PFSK-1 (cell line): Measurements from ENCODE around the gene PDGFC.

Source experiments
- FOXP2 ChIP-seq: optimal IDR thresholded peaks from 2 replicates; pipeline ENCODE3; 2011; ENCODE audit warnings: borderline replicate concordance, control low read depth, inconsistent platforms; ENCODE audit not compliant: insufficient read depth; ENCODE audit errors: extremely low read length, extremely low read depth
- POLR2AphosphoS5 ChIP-seq: IDR thresholded peaks from 2 replicates; pipeline ENCODE4 v1.6.1; 2012; ENCODE audit warnings: low read depth, mild to moderate bottlenecking, control low read depth, low read length, moderate library complexity
- REST ChIP-seq, 2 experiments: IDR thresholded peaks; 2 replicates each; pipeline versions ENCODE4 v1.6.1 to v1.8.0; 2011 to 2012; ENCODE audit warnings: low read depth in 2 of 2, low read length in 2 of 2, control low read depth in 1 of 2, inconsistent platforms in 1 of 2, mild to moderate bottlenecking in 1 of 2, moderate library complexity in 1 of 2; ENCODE audit not compliant: insufficient read depth in 1 of 2
- SIN3A ChIP-seq: IDR thresholded peaks from 2 replicates; pipeline ENCODE4 v1.6.1; 2012; ENCODE audit warnings: mild to moderate bottlenecking, low read length, moderate library complexity, borderline replicate concordance; ENCODE audit not compliant: insufficient read depth
- TAF1 ChIP-seq: IDR thresholded peaks from 2 replicates; pipeline ENCODE4 v1.6.1; 2012; ENCODE audit warnings: low read length, control low read depth, borderline replicate concordance; ENCODE audit not compliant: insufficient read depth

Gene PDGFC

GRCh38 chr4:156870131-156870530 lies 101.5 kb downstream of the PDGFC start:
- TF ChIP-seq FOXP2: no peak

GRCh38 chr4:156865451-156865850 lies 106.1 kb downstream of the PDGFC start:
- no peak for TF ChIP-seq SIN3A
- TF ChIP-seq TAF1: no peak
- TF ChIP-seq POLR2AphosphoS5: no peak
- no peak for TF ChIP-seq REST (IDR thresholded peaks at IDR 0.05; ENCODE audit: insufficient read depth in 1 of 2, low read depth in 2 of 2, low read length in 2 of 2)
- no peak for TF ChIP-seq FOXP2

- TF ChIP-seq FOXP2 (no peak), POLR2AphosphoS5 (no peak), SIN3A (no peak), REST (IDR thresholded peaks at IDR 0.05; ENCODE audit: insufficient read depth in 1 of 2, low read depth in 2 of 2, low read length in 2 of 2) (no peak), TAF1 (no peak)
Measured at GRCh38 chr4:156858071-156858470, 113.5 kb downstream of the PDGFC start.

- TF ChIP-seq REST (IDR thresholded peaks at IDR 0.05; ENCODE audit: insufficient read depth in 1 of 2, low read depth in 2 of 2, low read length in 2 of 2) (no peak), POLR2AphosphoS5 (no peak), FOXP2 (no peak), TAF1 (no peak), SIN3A (no peak)
Measured at GRCh38 chr4:156838761-156839160, 132.8 kb downstream of the PDGFC start.

GRCh38 chr4:156837625-156838345 lies 133.8 kb downstream of the PDGFC start:
- no peak for TF ChIP-seq POLR2AphosphoS5
- TF ChIP-seq SIN3A: no peak
- TF ChIP-seq FOXP2: no peak
- TF ChIP-seq TAF1: no peak
- TF ChIP-seq REST (IDR thresholded peaks at IDR 0.05; ENCODE audit: insufficient read depth in 1 of 2, low read depth in 2 of 2, low read length in 2 of 2): no peak
